SIG-M5 treated with dmso at 0.1 percent for 504 hours (cell line): Measurements from ENCODE around the gene PARVB.

Source experiments
- DNase-seq: peaks from one replicate; lab custom pipeline; 2025; ENCODE audit not compliant: unreplicated experiment; lab: John Stamatoyannopoulos, UW

PARVB gene

DNA sequence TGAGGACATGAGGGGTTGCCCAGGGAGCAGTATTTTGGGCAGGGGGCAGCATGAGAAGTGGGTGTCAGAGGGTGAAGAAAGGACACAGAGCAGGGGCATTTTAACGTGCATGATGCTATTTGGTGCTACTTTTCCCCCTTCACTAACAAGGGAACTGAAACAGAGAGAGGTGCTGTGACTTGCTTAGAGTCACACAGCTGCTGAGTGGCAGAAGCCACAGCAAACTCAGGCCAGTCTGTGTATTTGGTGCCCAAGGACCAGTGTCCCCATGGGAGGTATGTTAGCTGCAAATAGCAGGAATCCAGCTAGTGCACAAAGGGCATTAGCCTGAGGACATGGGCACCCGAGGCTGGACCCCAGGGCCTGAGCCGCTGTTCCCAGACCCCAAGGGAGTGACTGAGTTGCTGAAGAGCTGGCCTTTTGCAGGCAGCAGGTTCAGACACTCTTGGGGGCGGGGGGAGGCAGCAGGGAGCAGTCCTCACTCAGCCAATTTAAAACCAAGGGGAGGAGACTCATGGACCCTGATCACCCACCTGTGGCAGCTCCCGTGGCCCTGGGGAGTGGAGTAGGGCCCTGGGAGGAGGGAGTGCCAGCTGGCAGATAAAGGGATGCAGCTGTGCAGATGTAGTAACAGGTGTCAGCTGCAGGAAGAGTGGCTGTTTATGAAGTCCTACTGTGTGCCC, 171.2 kb downstream of the PARVB start:
- no peak for DNase-seq

DNA sequence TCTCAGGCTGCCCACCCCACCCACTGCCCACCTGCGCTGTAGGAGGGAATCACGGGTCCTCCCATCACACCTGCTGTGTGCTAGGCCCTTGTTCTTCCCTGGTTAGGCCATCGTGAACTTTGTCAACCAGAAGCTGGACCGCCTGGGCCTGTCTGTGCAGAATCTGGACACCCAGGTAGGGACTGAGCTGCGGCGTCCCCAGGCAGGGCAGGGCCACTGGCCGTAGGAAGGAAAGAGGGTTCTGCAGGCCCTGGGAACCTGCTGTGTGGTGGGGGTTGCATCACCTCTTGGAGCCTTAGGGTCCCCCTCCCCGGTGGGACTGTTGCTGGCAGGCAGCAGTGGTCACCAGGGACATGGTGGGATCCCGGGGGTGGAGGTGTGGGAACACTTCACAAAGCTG, 172.1 kb downstream of the PARVB start:
- no peak for DNase-seq

DNA sequence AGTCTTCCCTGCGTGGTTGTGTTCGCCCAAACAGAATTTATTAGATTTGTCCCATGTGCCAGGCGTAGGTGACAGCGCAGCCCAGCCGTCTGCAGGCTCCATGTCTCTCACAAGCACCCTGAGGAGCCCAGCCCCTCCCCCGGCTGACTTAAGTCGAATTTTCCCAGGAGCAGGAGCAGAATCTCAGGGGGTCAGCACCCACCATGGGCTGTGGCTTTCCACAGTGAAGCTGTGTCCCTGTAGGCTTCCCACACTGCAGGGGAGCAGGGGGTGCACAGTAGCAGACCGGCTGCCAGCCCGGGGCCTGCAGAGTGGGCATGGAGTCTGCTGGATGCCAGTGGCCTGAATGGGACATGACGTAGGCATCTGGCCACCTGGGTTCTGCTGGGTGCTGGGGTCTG, 172.6 kb downstream of the PARVB start:
- no peak for DNase-seq

DNA sequence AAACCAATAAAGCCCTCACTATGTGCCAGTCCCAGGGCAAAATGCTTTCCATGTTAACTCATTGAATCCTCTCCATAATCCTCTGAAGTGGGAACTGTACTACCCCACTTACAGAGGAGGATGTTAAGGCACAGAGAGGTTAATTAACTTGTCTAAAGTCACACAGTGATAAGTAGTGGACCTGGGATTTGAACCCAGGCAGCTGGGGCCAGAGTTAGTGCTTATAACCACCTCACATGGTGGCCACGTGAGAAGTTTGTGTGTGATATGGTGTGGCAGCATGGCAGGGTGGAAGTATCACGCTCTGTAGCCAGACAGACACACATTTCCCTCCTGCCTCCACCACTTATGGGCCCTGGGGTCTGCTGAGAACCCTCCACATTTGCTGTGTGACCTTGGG, 173.2 kb downstream of the PARVB start:
- DNase-seq = no peak

DNA sequence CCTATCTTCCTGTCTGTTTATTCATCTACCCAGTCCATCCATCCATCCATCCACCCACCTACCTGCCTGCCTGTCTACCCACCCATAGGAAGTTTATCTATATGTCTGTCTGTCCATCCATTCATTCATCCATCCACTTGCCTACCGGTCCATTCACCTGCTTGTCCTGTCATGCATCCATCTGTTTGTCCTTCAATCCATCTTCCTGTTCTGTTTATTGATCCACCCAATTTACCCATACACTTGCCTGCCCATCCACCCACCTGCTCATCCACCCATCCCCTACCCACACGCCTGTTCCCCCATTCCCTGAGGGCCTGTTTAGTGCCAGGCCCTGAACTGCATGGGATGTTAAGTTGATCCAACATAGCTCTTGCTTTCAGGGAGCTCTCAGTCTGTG, 175.1 kb downstream of the PARVB start:
- DNase-seq = no peak

DNA sequence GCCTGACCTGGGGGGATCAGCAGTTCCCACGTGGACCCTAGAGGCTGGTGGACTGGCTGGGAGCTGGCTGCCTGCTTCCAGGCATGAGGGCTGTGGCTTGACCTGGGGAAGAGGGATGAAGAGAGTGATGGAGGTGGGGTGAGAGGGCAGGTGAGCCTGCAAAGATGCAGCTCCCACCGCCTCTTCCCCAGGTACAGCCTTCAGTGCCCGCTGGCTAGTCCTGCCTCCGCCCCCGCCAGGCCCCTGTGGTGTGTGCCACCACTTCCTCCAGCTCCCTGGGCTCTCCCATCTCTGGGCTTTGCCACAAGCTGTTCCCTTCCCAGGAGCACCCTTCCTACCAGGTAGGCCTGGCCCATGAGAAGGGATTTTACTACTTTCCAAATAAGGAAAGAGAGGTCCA, 175.8 kb downstream of the PARVB start:
- DNase-seq = no peak

DNA sequence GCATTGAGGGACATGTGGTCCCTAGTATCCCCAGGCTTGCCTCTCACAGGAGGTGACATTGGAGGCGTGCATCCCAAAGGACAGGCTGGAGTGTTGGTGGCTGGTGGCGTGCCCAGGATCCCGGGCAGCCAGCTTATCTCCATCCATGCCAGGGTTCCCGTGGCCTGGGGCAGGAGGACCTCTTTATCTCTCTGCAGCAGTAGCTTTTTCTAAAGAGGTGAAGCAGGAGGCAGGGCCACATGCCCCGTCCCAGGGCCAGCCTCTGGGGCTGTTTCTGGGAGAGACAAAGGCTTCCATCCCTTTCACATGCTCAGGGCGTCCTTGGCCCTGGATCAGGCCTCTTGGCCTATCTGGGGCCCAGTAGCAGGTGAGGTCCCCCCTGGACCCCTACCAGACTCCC, 176.3 kb downstream of the PARVB start:
- no peak for DNase-seq

DNA sequence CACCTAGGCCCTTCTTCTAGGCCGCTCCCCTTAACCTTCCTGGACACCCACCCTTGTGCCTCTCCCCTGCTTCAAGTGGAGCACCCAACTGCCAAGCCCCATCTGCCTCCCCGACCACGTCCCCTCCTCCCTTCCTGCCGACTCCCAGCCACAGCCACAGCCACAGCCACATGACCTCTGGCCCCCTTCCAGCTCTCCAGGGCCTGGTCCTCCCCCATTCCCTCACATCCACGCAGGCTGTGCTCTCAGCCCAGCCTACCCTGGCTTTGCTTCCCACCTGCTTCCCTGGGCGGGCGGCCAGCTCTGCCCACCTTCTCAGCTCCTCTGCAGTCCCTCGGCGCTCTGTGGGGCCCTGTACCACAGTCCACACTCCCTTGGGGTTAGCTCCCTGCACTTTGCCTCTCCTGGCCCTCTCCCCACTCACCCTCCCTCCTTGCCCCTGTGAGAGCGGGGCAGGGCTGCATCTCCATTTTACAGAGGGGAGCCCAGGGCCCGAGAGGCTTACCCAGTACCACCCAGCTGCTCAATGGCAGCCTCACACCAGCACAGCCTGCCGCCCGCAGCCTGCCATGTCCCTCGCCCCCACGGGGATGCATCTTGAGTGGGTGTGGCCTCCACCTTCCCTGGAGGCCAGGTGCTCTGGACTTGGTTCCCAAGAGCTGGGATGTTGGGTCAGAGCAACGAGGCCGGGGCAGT, 176.9 kb downstream of the PARVB start:
- no peak for DNase-seq

DNA sequence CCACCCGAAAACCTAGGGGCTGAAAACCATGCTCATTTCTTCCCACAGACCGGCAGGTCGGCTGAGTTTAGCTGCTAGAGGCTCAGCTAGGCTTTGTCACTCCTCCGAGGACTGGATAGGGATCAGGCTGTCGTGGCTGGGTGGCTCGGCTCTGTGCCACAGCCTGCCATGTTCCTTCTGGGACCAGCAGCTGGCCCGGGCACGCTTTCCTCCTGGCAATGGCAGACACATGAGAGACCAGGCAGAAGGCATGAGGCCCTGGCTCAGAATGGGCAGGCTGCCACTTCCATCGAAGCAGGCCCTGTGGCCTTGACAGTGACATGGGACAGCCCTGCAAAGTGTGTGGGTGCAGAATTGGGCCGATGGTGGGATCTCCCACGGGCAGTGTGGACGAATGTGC, 177.6 kb downstream of the PARVB start:
- DNase-seq = no peak

DNA sequence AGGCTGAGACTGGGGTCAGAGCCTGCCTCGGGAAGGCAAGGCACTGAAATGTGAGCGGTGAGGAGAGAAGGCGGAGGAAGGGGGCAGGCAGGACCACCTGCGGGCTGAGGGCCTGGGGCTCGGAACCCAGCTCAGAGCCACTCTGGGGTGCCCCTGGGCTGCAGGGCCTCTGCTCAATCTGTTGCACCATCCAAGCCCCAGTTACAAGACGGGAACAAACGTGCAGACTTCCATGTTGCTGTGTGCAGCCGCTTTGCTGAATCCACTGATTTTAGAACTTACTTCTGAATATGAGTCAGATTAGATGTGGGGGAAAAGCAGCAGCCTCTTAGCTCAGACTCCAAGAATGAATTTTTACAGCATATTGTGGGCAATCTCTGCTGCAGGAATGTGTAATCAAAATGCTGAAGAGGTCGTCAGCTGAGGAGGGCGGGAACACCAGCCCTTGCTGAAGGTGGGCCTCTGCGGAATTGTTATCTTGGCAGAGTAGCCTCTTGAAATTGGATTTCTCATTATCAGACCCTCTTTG, 178.2 kb downstream of the PARVB start:
- no peak for DNase-seq

DNA sequence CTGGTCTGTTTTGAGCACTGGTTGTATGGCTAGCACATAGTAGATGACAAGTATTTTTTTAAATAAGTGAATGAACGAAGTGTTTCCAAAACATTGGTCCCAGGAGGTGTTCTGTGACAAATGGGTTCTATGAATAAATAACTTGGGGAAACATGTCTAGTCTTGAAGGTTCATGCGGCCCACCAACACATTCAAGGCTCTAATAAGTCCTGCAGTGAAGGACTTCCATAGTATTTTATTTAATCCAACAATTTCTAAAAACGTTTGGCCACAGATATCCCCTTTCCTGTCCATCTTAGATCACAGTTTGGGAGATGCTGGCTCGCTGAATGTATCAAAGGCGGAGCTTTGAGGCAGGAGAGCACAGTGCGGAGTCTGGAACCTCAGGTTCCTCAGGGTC, 179.1 kb downstream of the PARVB start:
- no peak for DNase-seq

DNA sequence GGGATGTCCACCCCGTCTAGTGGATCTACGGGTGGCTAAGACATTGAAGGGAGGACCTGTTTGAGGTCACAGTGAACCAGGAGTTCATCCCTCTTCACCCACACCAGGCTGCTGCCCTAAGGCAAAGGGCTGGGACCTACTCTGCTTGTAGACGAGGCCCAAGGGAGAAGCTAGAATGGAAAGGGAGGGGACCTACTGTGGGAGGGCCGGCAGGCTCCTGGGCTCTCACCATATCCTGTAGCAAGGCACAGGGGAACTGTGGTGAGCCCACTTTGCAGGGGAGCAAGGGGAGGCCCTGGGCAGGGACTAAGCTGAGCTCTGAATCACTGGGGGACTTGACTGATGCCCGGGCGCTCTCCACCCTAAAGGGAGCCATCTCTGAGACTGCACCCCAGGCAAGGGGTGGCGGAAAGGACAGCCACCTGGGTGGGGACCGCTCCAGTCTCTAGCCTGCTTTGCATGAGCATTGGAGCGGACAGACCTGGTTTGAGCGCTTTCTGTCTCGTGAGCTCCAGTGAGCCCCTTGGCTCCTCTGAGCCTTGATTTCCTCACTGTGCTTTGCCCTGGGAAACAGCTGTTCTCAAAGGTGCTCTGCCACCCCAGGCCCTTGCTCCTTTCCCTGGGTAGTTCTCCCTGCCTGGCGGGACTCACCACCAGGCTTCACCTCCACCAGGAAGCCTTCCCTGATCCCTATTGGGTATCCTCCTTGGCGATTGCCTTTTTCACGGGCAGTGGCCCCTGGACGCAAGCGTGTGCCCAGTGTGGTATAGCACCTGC, 180.8 kb downstream of the PARVB start:
- no peak for DNase-seq

DNA sequence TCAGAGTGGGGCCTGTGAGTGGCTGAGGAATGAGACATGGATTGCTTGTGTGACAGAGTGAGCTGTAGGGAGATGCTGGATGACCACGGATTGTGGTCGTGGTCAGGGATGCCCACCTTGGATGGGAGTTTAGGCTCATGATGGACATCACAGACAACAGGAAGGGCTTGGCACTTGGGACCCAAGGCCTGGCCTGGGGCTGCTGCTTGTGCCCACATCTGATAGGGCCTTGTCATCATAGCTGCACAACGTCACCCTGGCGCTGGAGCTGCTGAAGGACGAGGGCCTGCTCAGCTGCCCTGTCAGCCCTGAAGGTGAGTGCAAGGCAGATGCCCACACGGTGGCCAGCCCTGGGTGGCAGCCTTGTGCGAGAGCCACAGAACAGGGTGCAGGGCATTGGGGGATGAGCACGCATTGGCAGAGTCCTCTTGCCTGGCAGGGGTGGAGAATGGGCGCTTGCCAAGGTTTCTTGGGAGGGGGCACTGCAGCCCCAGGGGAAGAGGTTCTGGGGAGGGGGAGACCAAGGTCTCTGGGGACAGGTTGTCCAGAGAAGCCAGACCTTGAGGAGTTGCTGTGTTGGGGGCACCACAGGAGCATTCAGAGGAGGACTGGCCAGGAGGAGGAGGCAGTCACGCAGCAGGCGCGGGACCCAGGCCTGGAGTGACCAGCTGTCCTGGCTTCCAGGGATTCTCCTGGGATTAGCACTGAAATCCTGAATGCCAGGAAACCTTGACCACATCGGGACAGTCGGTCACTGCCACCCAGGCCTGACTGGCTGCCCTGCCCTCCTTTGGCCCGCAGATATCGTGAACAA, 181.6 kb downstream of the PARVB start:
- DNase-seq = no peak

DNA sequence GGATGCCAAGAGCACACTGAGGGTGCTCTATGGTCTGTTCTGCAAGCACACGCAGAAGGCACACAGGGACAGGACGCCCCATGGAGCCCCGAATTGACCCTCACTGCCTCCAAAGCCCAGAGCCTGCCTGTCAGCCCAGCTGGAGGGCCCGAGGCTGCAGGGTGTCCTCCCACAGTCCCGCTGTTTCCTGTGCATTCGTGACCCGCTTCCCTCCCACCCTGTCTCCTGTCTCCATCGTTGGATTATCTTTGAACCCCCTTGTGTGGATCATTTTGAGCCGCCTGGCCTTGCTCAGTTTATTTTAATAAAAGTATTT, 182.2 kb downstream of the PARVB start:
- no peak for DNase-seq

DNA sequence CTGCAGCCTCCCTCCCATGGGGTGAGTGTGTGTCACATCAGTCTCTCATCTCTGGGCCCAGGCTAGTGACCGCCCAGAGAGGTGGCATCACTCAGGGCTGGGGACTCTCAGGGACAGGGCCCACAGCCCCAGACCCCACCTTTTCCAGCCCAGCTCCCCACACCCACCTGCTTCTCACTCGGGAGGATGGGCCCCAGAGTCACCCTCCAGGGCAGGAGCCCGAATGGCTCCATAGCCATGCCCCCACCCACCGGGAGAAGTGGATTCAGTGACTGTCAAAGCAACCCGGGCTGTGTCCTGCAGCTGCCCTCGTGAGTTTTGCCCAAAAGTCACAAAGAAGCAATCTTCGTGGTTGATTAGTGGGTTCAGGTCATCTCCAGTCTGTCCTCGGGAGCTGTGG, 182.6 kb downstream of the PARVB start:
- DNase-seq = no peak

DNA sequence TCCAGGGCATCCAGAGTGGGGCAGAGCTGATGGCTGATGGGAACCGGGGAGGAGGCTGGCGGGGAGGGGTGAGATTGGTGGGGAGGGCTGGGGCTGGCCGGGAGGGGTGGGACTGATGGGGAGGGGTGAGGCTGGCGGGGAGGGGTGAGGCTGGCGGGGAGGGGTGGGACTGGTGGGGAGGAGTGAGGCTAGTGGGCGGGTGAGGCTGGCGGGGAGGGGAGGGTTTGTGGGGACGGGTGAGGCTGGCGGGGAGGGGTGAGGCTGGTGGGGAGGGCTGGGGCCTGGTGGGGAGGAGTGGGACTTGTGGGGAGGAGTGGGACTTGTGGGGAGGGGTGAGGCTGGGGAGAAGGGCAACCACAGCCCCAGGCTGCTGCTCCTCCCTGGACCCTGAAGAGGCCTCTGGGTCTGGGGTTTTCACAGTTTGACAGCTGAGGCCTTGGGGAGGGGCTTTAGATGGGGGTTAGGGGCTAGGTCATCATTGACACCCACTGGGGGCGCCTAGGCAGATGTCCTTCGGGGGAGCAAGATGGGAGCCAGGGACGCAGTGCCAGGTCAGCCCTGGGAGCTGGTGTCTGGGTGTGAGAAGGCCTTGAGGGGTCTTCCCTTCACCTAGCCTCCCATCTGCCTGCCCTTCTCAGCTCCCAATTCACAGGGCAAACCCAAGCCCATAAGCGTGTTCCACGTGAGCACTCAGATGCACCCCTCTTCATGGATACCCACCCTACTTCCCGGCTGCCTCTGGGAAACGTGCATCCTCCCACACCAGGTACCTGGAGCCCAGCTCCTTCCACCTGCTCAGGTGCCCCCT, 183.3 kb downstream of the PARVB start:
- no peak for DNase-seq

DNA sequence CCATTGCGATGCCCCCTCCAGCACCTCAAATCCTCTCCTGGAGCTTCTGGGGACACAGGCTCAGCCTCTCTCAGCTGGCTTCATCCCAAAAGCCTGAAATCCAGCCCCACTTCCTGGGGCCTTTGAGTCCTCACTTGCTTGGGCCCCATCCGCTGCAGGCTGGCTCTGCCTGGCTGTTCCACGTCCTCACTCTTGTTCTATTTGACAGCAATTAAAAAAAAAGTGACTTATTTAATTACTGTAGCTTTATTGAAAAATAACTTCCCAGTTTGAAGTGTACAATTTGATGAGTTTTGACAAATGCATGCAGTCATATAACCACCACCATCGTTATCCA, 183.8 kb downstream of the PARVB start:
- no peak for DNase-seq

DNA sequence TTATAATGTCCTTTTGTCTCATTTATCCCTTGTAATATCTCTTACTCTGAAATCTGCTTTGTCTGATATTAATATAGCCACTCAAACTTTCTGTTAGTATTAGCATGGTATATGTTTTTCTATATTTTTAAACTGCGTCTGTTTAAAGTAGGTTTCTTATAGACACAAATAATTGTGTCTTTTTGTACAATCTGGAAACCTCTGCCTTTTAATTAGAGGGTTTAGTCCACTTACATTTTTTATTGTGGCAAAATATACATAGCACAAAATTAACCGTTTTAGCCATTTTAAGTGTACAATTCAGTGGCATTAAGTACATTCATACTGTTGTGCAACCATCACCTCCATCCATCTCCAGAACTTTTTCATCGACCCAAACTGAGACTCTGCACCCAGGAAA, 185.2 kb downstream of the PARVB start:
- DNase-seq = no peak

DNA sequence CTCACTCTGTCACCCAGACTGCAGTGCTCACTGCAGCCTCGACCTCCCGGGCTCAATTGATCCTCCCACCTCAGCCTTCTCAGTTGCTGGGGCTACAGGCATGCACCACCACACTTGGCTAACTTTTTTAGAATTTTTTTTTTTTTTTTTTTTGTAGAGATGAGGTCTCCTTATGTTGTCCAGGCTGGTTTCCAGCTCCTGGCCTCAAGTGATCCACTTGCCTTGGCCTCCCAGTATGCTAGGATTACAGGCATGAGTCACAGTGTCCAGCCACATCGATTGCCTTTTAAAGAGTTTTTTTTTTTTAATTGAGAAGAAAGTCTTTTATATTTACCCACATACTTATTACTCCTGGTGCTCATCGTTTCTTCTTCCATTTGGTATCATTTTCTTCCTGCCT, 186.6 kb downstream of the PARVB start:
- no peak for DNase-seq

DNA sequence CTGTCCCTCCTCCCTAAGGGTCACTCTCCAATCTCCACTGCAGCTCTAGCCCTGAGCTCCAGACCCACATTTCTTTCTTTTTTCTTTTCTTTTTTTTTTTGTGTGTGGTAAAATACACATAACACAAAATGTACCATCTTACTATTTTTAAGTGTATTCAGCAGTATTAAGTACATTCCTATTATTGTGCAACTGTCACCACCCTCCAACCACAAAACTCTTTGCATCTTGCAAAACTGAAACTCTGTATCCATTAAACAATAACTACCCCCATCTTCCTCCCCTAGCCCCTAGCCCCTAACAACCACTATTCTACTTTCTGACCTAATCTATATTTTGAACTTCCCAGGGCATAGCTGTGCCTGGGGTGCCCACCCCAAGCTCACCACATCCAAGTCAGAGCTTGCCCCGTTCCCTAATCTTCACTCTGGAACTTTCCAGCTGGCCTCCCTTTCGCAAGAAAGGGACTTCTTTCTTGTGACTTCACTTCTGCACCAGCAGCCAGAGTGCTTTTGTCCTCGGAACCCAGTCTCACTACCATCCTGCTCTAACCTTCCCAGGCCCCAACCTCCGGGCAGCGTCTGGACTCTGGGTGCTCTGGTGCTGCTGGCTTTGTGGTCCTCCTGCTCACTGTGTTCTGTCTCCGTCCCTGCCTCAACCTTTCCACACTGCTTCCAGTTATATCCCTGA, 187.3 kb downstream of the PARVB start:
- no peak for DNase-seq
